NCI-H2196 (cell line): ENCODE measurements around the gene MAP7D2.

Source experiments
- DNase-seq: peaks from one replicate; lab custom pipeline; 2025; ENCODE audit not compliant: unreplicated experiment; lab: John Stamatoyannopoulos, UW

The MAP7D2 gene

GRCh38 chrX:20116087-20116576 lies 575 bp downstream of the MAP7D2 start:
- no peak for DNase-seq

- no peak for DNase-seq
Measured at GRCh38 chrX:20112022-20112774, 4.5 kb downstream of the MAP7D2 start.

- no peak for DNase-seq
Measured at GRCh38 chrX:20111271-20111670, 5.4 kb downstream of the MAP7D2 start.

GRCh38 chrX:20101934-20102581 lies 14.6 kb downstream of the MAP7D2 start:
- DNase-seq, result no peak

- DNase-seq, result no peak
Measured at GRCh38 chrX:20091499-20091898, 25.2 kb downstream of the MAP7D2 start.

- no peak for DNase-seq
Measured at GRCh38 chrX:20089845-20090244, 26.9 kb downstream of the MAP7D2 start.

GRCh38 chrX:20080277-20080676 lies 36.4 kb downstream of the MAP7D2 start:
- no peak for DNase-seq

- DNase-seq, result no peak
Measured at GRCh38 chrX:20071511-20072079, 45.1 kb downstream of the MAP7D2 start.

GRCh38 chrX:20067709-20068561 lies 48.8 kb downstream of the MAP7D2 start:
- peak; percentile 62 for DNase-seq

GRCh38 chrX:20066968-20067708 lies 49.6 kb downstream of the MAP7D2 start:
- peak; percentile 27 for DNase-seq

- no peak for DNase-seq
Measured at GRCh38 chrX:20063716-20064351, 52.9 kb downstream of the MAP7D2 start.

GRCh38 chrX:20063153-20063552 lies 53.6 kb downstream of the MAP7D2 start:
- DNase-seq, result no peak

- DNase-seq, result no peak
Measured at GRCh38 chrX:20061855-20062254, 54.9 kb downstream of the MAP7D2 start.

- no peak for DNase-seq
Measured at GRCh38 chrX:20060961-20061748, 55.6 kb downstream of the MAP7D2 start.

- DNase-seq, result no peak
Measured at GRCh38 chrX:20059467-20060128, 57.1 kb downstream of the MAP7D2 start.

GRCh38 chrX:20057479-20057878 lies 59.2 kb downstream of the MAP7D2 start:
- no peak for DNase-seq

- DNase-seq, result no peak
Measured at GRCh38 chrX:20056704-20057103, 60.0 kb downstream of the MAP7D2 start.

- no peak for DNase-seq
Measured at GRCh38 chrX:20053537-20053936, 63.2 kb downstream of the MAP7D2 start.

GRCh38 chrX:20046864-20047263 lies 69.8 kb downstream of the MAP7D2 start:
- no peak for DNase-seq
